ENCODE results near the gene MREG.

GRCh38 chr2:215942194-215942593 is 71.2 kb downstream of the MREG start:
- TF ChIP-seq YY1 (IDR thresholded peaks at IDR 0.05; ENCODE audit: insufficient read depth, insufficient read length) (no peak), ZNF274 (IDR thresholded peaks at IDR 0.05; ENCODE audit: low read depth, low read length) (no peak)

Measured in NT2/D1 (cell line).